ENCODE results near the gene AK2. TPM values are rescaled to one million over a fixed set of nuclear protein-coding genes. Genes with fewer than 3 reads are reported as not detected.
A peak's percentile ranks its signal among the peaks of the same experiment; 100 is the strongest.
"Not testable (repeated sequence)": the region's sequence is repeated elsewhere in the genome, so short reads cannot be mapped to it uniquely, and the experiment has no call there.

AK2 gene
- total RNA-seq, 2 experiments from 2014 or later = 386 to 464 TPM

DNA sequence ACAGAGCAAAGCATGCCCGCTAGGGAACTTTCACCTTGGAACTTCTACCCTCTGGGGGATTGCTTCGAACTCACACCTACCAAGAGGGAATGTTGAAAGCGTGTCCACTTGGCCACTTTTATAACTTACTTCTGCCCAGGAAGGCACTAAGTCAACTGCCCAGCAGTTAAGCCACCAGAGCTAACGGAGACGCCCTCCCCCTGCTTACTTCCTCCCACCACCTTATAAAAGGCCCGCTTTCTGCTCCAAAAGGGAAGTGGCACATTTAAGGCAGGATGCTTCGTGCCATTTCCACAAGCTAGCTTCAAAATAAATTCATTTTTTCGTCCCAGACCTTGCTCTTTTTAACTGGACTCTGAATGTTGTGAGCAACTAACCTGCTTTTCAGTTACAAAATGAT, 3.2 kb upstream of the AK2 start:
- ChIA-PET POLR2A (interaction anchor here (0.6 kb wide), 1 partner anchor 15 kb away, joined by 4 read pairs; no protein-coding TSS in a partner anchor), CTCF (no interaction called here)
- Mint-ChIP-seq H3K27ac (no peak overlapping the region), H3K36me3 (ENCODE audit: low read depth) (peaks cover 13% of the 10 kb centered on the region), H3K4me3 (no peak overlapping the region), H3K9me3 (ENCODE audit: low read depth) (peaks cover 3% of the 10 kb centered on the region), H3K4me1 (peaks cover 18% of the 10 kb centered on the region), H3K27me3 (no peaks in the 10 kb centered on the region)
- intact Hi-C loops (cut with DNase I, micrococcal nuclease) = no loop called here
- DNase-seq (no peak), ATAC-seq (no peak)

DNA sequence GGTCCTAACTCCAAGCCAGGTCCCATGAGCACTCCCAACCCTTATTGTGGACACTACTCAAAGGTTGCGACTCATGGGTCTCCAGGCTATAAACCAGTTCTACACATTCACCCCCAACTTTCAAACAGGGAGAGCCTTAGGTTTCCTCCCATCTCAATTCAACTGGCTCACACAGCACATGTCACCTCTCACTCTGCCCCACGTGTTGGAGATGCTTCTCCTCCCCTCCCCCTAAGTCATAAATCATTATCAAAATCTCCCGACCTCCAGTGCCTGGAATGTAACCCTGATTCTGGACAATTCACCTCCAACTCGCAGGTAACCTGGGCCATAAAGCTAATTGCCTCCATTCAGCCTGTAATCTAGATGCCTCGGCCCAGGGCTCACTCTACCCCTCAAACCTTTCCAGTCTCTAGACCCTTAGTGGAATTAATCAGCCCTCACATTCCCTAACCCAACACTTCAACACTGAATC, 595 bp downstream of the AK2 start:
- ChIA-PET POLR2A (no interaction called here), CTCF (interaction anchor here (1.0 to 1.8 kb wide), 2 partner anchors 19 to 102 kb away, joined by 4 to 6 read pairs; no protein-coding TSS in a partner anchor)
- H3K4me1 Mint-ChIP-seq = peaks cover 48% of the 10 kb centered on the region
- DNase-seq (peak; percentile 39), ATAC-seq (no peak)
- H3K36me3 Mint-ChIP-seq (ENCODE audit: low read depth) = peaks cover 39% of the 10 kb centered on the region
- intact Hi-C loops (cut with DNase I, micrococcal nuclease) = loop anchor here (1.0 to 2.0 kb wide), 6 partner anchors 45 to 436 kb away; partner anchors contain the start of genes AZIN2 (in 2 of the 2), RBBP4 (in 1 of the 2), RNF19B (in 1 of the 2) and ZSCAN20 (in 1 of the 2)
- H3K9me3 Mint-ChIP-seq (ENCODE audit: low read depth) = peaks cover 3% of the 10 kb centered on the region
- H3K27me3 Mint-ChIP-seq = no peaks in the 10 kb centered on the region
- H3K27ac Mint-ChIP-seq = peak overlapping the region; percentile 87
- H3K4me3 Mint-ChIP-seq = peak overlapping the region; percentile 96

DNA sequence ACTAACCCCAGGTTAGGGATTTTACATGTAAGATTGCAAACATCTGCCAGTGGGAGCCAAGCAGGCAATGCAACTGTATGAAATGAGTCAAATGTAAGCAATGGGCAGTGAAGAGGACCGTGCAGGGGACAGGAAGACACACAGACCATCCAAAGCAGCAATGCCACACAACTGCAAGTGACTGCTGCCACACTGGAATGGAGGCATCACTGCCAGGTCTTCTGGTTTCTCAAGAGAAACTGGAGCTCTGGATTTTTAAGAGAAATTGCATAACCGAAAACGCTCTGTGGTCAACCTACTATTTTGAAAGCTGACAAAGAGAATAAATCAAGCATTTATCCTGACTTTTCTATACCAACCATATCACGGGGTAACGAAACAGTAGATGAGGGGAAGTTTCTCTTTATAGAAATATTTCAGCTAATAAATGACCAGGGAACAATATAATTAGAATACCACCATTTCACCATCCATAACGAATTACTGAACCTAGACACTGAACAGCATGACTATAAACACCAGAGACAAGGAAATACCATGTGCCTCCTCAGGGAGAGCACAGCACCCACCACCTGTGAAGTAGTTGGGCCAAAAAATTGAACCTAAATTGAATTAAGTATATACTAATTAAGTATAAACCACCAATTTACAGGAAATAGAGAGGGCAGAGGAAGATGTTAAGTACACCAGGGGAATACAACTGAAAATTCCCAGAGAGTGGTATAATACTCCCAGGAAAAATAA, 4.4 kb downstream of the AK2 start:
- no peak for DNase-seq
- Mint-ChIP-seq H3K36me3 (ENCODE audit: low read depth) (peaks cover 69% of the 10 kb centered on the region), H3K27me3 (no peaks in the 10 kb centered on the region), H3K4me1 (peaks cover 69% of the 10 kb centered on the region), H3K4me3 (no peak overlapping the region), H3K27ac (peak overlapping the region; percentile 20), H3K9me3 (ENCODE audit: low read depth) (peaks cover 3% of the 10 kb centered on the region)
- ChIA-PET CTCF (interaction anchor here (0.8 to 1.2 kb wide), 3 partner anchors 17 to 56 kb away, joined by 3 read pairs; no protein-coding TSS in a partner anchor), POLR2A (no interaction called here)
- intact Hi-C loops (cut with DNase I, micrococcal nuclease) = no loop called here
- ATAC-seq = no peak

DNA sequence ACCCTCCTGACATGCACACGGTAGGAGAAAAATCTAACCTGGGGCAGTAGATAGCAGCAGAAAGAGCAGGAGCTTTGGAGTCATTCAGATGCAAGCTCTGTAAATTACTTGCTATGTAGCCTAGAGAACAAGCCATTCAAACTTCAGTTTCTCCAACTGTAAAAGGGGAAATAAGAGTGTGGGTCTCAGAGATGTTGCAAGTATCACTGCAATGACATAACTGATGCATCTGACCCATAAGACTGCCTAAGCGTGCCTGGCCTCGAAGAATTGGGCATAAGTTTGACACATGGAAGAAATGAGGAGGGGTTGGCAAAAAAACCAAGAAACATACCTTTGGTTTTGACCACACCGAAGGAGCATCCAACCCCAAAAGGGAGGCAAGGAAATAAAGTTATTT, 5.2 kb downstream of the AK2 start:
- Mint-ChIP-seq H3K27ac (no peak overlapping the region), H3K36me3 (ENCODE audit: low read depth) (peaks cover 73% of the 10 kb centered on the region), H3K4me3 (no peak overlapping the region), H3K9me3 (ENCODE audit: low read depth) (no peaks in the 10 kb centered on the region), H3K27me3 (no peaks in the 10 kb centered on the region), H3K4me1 (peaks cover 67% of the 10 kb centered on the region)
- DNase-seq (no peak), ATAC-seq (no peak)
- intact Hi-C loops (cut with DNase I, micrococcal nuclease) = no loop called here
- ChIA-PET POLR2A (no interaction called here), CTCF (interaction anchor here (0.8 to 1.2 kb wide), 2 partner anchors 38 to 57 kb away, joined by 3 to 4 read pairs; no protein-coding TSS in a partner anchor)

DNA sequence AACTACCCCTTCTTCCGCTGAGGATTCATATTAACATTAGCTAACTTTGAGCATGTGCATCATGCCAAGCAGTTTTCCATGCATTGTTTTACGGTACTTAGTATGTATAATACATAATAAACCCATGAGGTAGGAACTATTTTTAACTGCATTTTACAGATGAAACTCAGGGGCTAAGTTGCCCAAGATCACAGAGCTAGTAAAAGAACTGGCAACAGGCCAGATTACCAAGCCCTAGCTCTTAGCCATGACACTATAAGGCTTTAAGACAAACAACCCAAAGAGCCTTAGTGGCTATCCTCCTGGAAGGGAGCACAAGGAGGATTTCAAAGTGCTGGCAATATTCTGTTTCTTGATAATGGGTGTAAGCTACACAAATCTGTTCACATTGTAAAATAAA, 6.1 kb downstream of the AK2 start:
- ChIA-PET POLR2A (interaction anchor here (0.6 to 1.0 kb wide), 3 partner anchors 95 to 844 kb away, joined by 3 to 5 read pairs (median 4); no protein-coding TSS in a partner anchor), CTCF (interaction anchor here (0.7 to 1.2 kb wide), 5 partner anchors 19 to 102 kb away, joined by 3 to 4 read pairs (median 3); no protein-coding TSS in a partner anchor)
- Mint-ChIP-seq H3K27me3 (no peaks in the 10 kb centered on the region), H3K4me3 (no peak overlapping the region), H3K27ac (no peak overlapping the region), H3K36me3 (ENCODE audit: low read depth) (peaks cover 73% of the 10 kb centered on the region), H3K4me1 (peaks cover 72% of the 10 kb centered on the region), H3K9me3 (ENCODE audit: low read depth) (no peaks in the 10 kb centered on the region)
- ATAC-seq (no peak), DNase-seq (no peak)
- intact Hi-C loops (cut with DNase I, micrococcal nuclease) = no loop called here

DNA sequence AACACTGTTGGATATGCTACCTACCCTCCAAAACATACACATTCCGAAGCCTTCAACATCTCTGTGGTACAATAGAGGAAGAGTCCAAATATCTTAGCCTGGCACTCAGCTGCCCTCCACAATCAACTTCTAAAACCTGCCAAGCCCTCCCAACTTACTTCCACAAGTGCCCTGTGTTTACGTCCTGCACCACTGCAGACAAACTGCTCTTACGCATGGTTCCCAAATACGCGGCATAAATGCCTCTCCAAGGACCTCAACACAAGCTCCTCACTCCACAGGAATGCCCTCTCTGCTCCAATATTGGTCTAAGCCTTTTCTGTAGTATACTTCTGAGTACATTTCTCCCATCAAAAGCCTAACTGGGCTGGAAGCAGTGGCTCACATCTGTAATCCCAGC, 6.8 kb downstream of the AK2 start:
- ATAC-seq = no peak
- CTCF ChIA-PET = interaction anchor here (0.7 to 1.0 kb wide), 4 partner anchors 19 to 98 kb away, joined by 3 to 4 read pairs (median 3); no protein-coding TSS in a partner anchor
- H3K4me3 Mint-ChIP-seq = no peak overlapping the region
- peaks cover 70% of the 10 kb centered on the region for H3K36me3 Mint-ChIP-seq (ENCODE audit: low read depth)
- no peak for DNase-seq
- H3K4me1 Mint-ChIP-seq = peaks cover 73% of the 10 kb centered on the region
- H3K9me3 Mint-ChIP-seq (ENCODE audit: low read depth) = no peaks in the 10 kb centered on the region
- H3K27ac Mint-ChIP-seq = no peak overlapping the region
- intact Hi-C loops (cut with DNase I, micrococcal nuclease) = no loop called here
- H3K27me3 Mint-ChIP-seq = no peaks in the 10 kb centered on the region
- POLR2A ChIA-PET = interaction anchor here (0.6 to 1.0 kb wide), 4 partner anchors 96 to 296 kb away, joined by 3 to 10 read pairs (median 5); no protein-coding TSS in a partner anchor

DNA sequence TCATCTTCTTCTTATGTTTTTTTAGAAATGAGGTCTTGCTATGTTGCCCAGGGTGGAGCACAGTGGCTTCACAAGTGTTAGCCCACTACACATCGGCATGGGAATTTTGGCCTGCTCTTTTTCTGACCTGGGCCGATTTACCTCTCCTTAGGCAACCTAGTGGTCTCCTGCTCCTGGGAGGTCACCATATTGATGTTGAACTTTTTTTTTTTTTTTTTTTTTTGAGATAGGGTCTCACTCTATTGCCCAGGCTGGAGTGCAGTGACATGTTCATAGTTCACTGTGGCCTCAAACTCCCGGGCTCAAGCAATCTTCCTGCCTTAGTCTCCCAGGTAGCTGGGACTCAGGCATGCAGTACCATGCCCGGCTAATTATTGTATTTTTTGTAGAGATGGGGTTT, 7.5 kb downstream of the AK2 start:
- Mint-ChIP-seq H3K27me3 (no peaks in the 10 kb centered on the region), H3K9me3 (ENCODE audit: low read depth) (no peaks in the 10 kb centered on the region), H3K4me3 (no peak overlapping the region), H3K4me1 (peaks cover 73% of the 10 kb centered on the region), H3K36me3 (ENCODE audit: low read depth) (peaks cover 70% of the 10 kb centered on the region), H3K27ac (no peak overlapping the region)
- POLR2A ChIA-PET = no interaction called here
- CTCF ChIA-PET = no interaction called here
- ATAC-seq = no peak
- intact Hi-C loops (cut with DNase I, micrococcal nuclease) = no loop called here
- DNase-seq = no peak

DNA sequence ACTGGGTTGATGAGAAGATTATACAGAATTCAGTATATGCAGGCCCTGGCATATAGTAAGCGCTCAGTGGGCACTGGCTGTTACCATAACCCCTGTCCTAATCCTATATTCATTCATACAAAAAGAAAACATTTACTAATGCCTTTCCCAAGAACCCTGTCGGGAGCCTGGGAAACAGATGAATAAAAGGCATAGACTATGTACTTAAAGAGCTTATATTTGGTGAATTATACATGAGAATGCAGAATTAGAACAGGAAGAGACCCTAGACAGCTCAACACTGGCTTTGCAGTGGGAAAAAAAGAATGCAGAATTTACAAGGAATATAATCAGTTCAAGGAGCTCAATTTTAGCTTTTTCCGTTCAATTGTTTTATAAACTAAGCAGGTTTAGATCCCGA, 10.9 kb downstream of the AK2 start:
- H3K4me1 Mint-ChIP-seq = peaks cover 53% of the 10 kb centered on the region
- H3K9me3 Mint-ChIP-seq (ENCODE audit: low read depth) = no peaks in the 10 kb centered on the region
- H3K36me3 Mint-ChIP-seq (ENCODE audit: low read depth) = peaks cover 74% of the 10 kb centered on the region
- intact Hi-C loops (cut with DNase I, micrococcal nuclease) = loop anchor here in 1 of 2 experiments (2.0 kb wide), 4 partner anchors 21 to 61 kb away; partner anchors contain the start of gene RNF19B
- ATAC-seq = no peak
- DNase-seq = no peak
- H3K4me3 Mint-ChIP-seq = no peak overlapping the region
- CTCF ChIA-PET = interaction anchor here (0.6 to 1.5 kb wide), 4 partner anchors 9 to 249 kb away, joined by 4 to 5 read pairs (median 4); no protein-coding TSS in a partner anchor
- no peaks in the 10 kb centered on the region for H3K27me3 Mint-ChIP-seq
- POLR2A ChIA-PET = interaction anchor here (0.6 to 0.9 kb wide), 2 partner anchors 20 to 85 kb away, joined by 3 to 7 read pairs; no protein-coding TSS in a partner anchor
- peak overlapping the region; percentile 25 for H3K27ac Mint-ChIP-seq

DNA sequence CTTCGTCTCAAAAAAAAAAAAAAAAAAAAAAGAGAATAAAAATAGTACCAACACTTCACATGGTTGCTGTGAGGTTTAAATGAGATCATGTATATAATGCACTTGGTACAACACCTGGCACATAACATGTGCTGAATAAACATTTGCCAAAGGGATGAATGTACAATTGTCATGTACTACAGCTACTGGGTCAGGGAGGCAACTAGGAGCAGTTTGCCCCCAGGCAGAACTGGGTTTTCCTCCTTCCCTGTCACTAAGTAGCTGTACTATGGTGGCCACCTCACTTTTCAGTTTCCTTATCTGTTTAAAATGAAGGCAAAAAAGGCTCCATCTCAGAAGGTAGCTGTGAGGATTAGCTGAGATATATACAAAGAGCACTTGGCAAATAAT, 11.5 kb downstream of the AK2 start:
- H3K9me3 Mint-ChIP-seq (ENCODE audit: low read depth) = no peaks in the 10 kb centered on the region
- intact Hi-C loops (cut with DNase I, micrococcal nuclease) = loop anchor here in 1 of 2 experiments (2.0 kb wide), 4 partner anchors 20 to 60 kb away; partner anchors contain the start of gene RNF19B
- DNase-seq = no peak
- no peak for ATAC-seq
- peaks cover 75% of the 10 kb centered on the region for H3K36me3 Mint-ChIP-seq (ENCODE audit: low read depth)
- H3K27ac Mint-ChIP-seq = peak overlapping the region; percentile 67
- ChIA-PET CTCF (interaction anchor here (0.7 to 1.5 kb wide), 9 partner anchors 10 to 250 kb away, joined by 3 to 4 read pairs (median 4); no protein-coding TSS in a partner anchor), POLR2A (interaction anchor here (0.9 kb wide), 1 partner anchor 20 kb away, joined by 3 read pairs; no protein-coding TSS in a partner anchor)
- no peak overlapping the region for H3K4me3 Mint-ChIP-seq
- no peaks in the 10 kb centered on the region for H3K27me3 Mint-ChIP-seq
- H3K4me1 Mint-ChIP-seq = peaks cover 51% of the 10 kb centered on the region

DNA sequence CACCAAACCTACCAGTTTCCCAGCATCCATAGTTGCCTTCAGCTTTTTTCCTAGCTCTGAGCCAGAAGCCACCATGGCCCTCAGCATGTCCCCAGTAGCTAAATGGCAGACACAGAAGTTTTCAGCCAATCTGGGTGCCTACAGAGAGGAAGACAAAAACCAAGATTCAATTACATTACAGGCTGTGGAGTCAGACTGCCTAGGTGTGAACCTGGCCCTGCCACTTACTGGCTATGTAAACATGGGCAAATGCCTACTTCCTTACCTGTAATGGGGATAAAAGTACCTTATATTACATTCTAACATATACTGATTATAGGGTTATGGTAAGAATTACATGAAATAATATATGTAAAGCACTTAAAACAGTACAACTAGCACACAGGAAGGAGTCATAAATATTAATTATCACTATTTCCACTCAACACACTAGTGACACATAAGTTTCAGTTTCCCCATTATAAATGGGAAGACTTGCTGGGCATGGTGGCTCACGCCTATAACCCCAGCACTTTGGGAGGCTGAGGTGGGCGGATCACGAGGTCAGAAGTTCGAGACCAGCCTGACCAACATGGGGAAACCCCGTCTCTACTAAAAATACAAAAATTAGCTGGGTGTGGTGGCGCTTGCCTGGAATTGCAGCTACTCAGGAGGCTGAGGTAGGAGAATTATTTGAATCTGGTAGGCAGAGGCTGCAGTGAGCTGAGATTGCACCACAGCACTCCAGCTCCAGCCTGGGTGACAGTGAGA, 12.1 kb downstream of the AK2 start:
- H3K9me3 Mint-ChIP-seq (ENCODE audit: low read depth); H3K4me3 Mint-ChIP-seq; H3K27me3 Mint-ChIP-seq: not testable (repeated sequence)
- Mint-ChIP-seq H3K4me1 (peaks cover 45% of the 10 kb centered on the region), H3K36me3 (ENCODE audit: low read depth) (peaks cover 74% of the 10 kb centered on the region), H3K27ac (peak overlapping the region; percentile 79)
- peak; percentile 83 for DNase-seq
- ChIA-PET CTCF (interaction anchor here (0.7 to 1.5 kb wide), 8 partner anchors 23 to 103 kb away, joined by 3 to 4 read pairs (median 3); no protein-coding TSS in a partner anchor), POLR2A (interaction anchor here (0.7 to 0.9 kb wide), 2 partner anchors 19 to 61 kb away, joined by 3 read pairs; no protein-coding TSS in a partner anchor)
- intact Hi-C loops (cut with DNase I, micrococcal nuclease) = loop anchor here (1.0 to 2.0 kb wide), 6 partner anchors 20 to 60 kb away; partner anchors contain the start of gene RNF19B (in 2 of the 2)
- ATAC-seq = peak; percentile 85

All from activated CD4-positive, alpha-beta T cell treated with anti-CD3 and anti-CD28 coated beads for 36 hours (primary cell).